ENCODE measurements around the gene HOXD10. TPM values are rescaled to one million over a fixed set of nuclear protein-coding genes. Genes with fewer than 3 reads are reported as not detected.

HOXD10 gene
- total and polyA plus RNA-seq, 9 of the 15 experiments (the other 6 are each of a cell fraction or from before 2014, with no cell fraction given) = not detected

- Histone ChIP-seq H3K4me3 (no peak overlapping the region), H3K36me3 (ENCODE audit: control insufficient read depth, insufficient read depth, low read length) (no peaks in the 10 kb centered on the region), H4K20me1 (replicated peaks; ENCODE audit: control insufficient read depth, insufficient read depth, low read length) (peaks cover 8% of the 10 kb centered on the region), H3K9ac (ENCODE audit: insufficient read depth in 1 of 2, low read depth in 2 of 2, low read length in 2 of 2) (no peak overlapping the region), H3K4me1 (replicated peaks in 1 of 2; ENCODE audit: control insufficient read depth in 2 of 2, insufficient read depth in 2 of 2, low read length in 2 of 2) (peaks cover 0 to 13% of the 10 kb centered on the region in 2 experiments; a peak in 3 of 5 replicates), H3K79me2 (ENCODE audit: control insufficient read depth, insufficient read depth, low read length) (no peaks in the 10 kb centered on the region), H3K27me3 (ENCODE audit: control insufficient read depth in 2 of 2, insufficient read depth in 2 of 2, low read length in 2 of 2) (peaks cover 45 to 56% of the 10 kb centered on the region in 2 experiments), H3K9me3 (replicated peaks; ENCODE audit: control insufficient read depth, insufficient read depth, low read depth, low read length) (no peaks in the 10 kb centered on the region), H3K9me1 (ENCODE audit: control insufficient read depth, insufficient read depth, low read length) (no peaks in the 10 kb centered on the region), H2AFZ (ENCODE audit: low read depth, low read length) (no peak overlapping the region), H3K27ac (ENCODE audit: extremely low read depth, low read depth, low read length) (no peak overlapping the region), H3K4me2 (ENCODE audit: insufficient read depth, low read length) (no peak overlapping the region)
- FAIRE-seq (no peak), DNase-seq (ENCODE audit: extremely low read depth in 1 of 4, low spot score in 3 of 4) (no peak), ATAC-seq (no peak)
- ChIA-PET POLR2A (interaction anchor here (1.8 kb wide), 1 partner anchor 11 kb away, joined by 3 read pairs; no protein-coding TSS in a partner anchor), CTCF (ENCODE audit: low intra/inter-chr PET ratio) (no interaction called here)
- TF ChIP-seq ELF1 (tag; IDR thresholded peaks at IDR 0.05) (no peak), SMAD2 (IDR thresholded peaks at IDR 0.05; ENCODE audit: low read depth, low read length) (no peak), ZNF699 (CRISPR knock-in tag; IDR thresholded peaks at IDR 0.05; ENCODE audit: insufficient replicate concordance) (no peak), KAT2B (IDR thresholded peaks at IDR 0.05; ENCODE audit: low read depth, low read length) (no peak), MLLT1 (IDR thresholded peaks at IDR 0.05) (no peak), TRIM24 (IDR thresholded peaks at IDR 0.05) (no peak), NR2F6 (CRISPR knock-in tag; IDR thresholded peaks at IDR 0.05) (no peak), CEBPZ (IDR thresholded peaks at IDR 0.05; ENCODE audit: borderline replicate concordance, low read depth, low read length) (no peak), CBX8 (IDR thresholded peaks at IDR 0.05; ENCODE audit: borderline replicate concordance, extremely low read depth, low read depth, low read length, poor library complexity, severe bottlenecking) (no peak), ZNF274 (IDR thresholded peaks at IDR 0.05; ENCODE audit: borderline replicate concordance, low read depth, low read length) (no peak), MITF (IDR thresholded peaks at IDR 0.05) (no peak), SMAD1 (IDR thresholded peaks at IDR 0.05; ENCODE audit: low read depth, low read length, partially characterized antibody) (no peak)
- in situ Hi-C loops (cut with MboI) (no loop called here), intact Hi-C loops (cut with micrococcal nuclease) (no loop called here)
- 0% methylated on average over 2 of the region's 2 CpGs for WGBS (ENCODE audit: insufficient coverage, low coverage, missing lambda C conversion rate)
- no TSS peak for BruUV-seq (replicated peaks)
These were observed 49.7 kb downstream of the HOXD10 start for GRCh38 chr2:176166272-176166671.
